ENCODE measurements around the gene PHC2. TPM values are rescaled to one million over a fixed set of nuclear protein-coding genes. Genes with fewer than 3 reads are reported as not detected.

The PHC2 gene
- total and polyA plus RNA-seq, 2 of the 13 experiments (the other 11 are each of a cell fraction or from before 2014, with no cell fraction given): 52.5 to 84.9 TPM

- TF ChIP-seq ZNF354B (CRISPR knock-in tag; IDR thresholded peaks at IDR 0.05): 0 out of 2 replicates have a peak, but pooled peaks have one; percentile 65
- TF ChIP-seq FOXO1 (CRISPR knock-in tag; IDR thresholded peaks at IDR 0.05): 0 out of 2 replicates have a peak, but pooled peaks have one; percentile 31
- no peak for TF ChIP-seq ZNF160 (CRISPR knock-in tag; IDR thresholded peaks at IDR 0.05)
- TF ChIP-seq ZNF30 (CRISPR knock-in tag; IDR thresholded peaks at IDR 0.05): peak; percentile 86
- TF ChIP-seq, protein P1, sequence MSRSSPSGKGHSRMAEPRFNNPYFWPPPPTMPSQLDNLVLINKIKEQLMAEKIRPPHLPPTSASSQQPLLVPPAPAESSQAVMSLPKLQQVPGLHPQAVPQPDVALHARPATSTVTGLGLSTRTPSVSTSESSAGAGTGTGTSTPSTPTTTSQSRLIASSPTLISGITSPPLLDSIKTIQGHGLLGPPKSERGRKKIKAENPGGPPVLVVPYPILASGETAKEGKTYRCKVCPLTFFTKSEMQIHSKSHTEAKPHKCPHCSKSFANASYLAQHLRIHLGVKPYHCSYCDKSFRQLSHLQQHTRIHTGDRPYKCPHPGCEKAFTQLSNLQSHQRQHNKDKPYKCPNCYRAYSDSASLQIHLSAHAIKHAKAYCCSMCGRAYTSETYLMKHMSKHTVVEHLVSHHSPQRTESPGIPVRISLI (CRISPR knock-in tag; IDR thresholded peaks at IDR 0.05; ENCODE audit: borderline replicate concordance): no peak
- no peak for TF ChIP-seq MTF1 (CRISPR knock-in tag; IDR thresholded peaks at IDR 0.05)
- TF ChIP-seq PAF1 (CRISPR knock-in tag; IDR thresholded peaks at IDR 0.05): no peak
- no peak for TF ChIP-seq LCORL (IDR thresholded peaks at IDR 0.05)
- peak; percentile 73 for TF ChIP-seq LCORL (CRISPR knock-in tag; IDR thresholded peaks at IDR 0.05)
- TF ChIP-seq ZNF883 (CRISPR knock-in tag; IDR thresholded peaks at IDR 0.05; ENCODE audit: not compliant biosample characterization): peak; percentile 89
- TF ChIP-seq CBX1 (IDR thresholded peaks at IDR 0.05; ENCODE audit: low read depth): no peak
- no peak for TF ChIP-seq ZSCAN30 (CRISPR knock-in tag; IDR thresholded peaks at IDR 0.05)
- TF ChIP-seq ZNF878 (CRISPR knock-in tag; IDR thresholded peaks at IDR 0.05): no peak
- TF ChIP-seq ZNF773 (CRISPR knock-in tag; IDR thresholded peaks at IDR 0.05; ENCODE audit: borderline replicate concordance): no peak
- TF ChIP-seq ZNF740 (CRISPR knock-in tag; IDR thresholded peaks at IDR 0.05): no peak
- TF ChIP-seq ZFP90 (CRISPR knock-in tag; IDR thresholded peaks at IDR 0.05; ENCODE audit: borderline replicate concordance): peak; percentile 73
- TF ChIP-seq RFXANK (CRISPR knock-in tag; IDR thresholded peaks at IDR 0.05): peak; percentile 26; the same call in 1 of the 2 replicates
- no peak for TF ChIP-seq PHB2 (IDR thresholded peaks at IDR 0.05; ENCODE audit: partially characterized antibody)
- TF ChIP-seq, protein P2, sequence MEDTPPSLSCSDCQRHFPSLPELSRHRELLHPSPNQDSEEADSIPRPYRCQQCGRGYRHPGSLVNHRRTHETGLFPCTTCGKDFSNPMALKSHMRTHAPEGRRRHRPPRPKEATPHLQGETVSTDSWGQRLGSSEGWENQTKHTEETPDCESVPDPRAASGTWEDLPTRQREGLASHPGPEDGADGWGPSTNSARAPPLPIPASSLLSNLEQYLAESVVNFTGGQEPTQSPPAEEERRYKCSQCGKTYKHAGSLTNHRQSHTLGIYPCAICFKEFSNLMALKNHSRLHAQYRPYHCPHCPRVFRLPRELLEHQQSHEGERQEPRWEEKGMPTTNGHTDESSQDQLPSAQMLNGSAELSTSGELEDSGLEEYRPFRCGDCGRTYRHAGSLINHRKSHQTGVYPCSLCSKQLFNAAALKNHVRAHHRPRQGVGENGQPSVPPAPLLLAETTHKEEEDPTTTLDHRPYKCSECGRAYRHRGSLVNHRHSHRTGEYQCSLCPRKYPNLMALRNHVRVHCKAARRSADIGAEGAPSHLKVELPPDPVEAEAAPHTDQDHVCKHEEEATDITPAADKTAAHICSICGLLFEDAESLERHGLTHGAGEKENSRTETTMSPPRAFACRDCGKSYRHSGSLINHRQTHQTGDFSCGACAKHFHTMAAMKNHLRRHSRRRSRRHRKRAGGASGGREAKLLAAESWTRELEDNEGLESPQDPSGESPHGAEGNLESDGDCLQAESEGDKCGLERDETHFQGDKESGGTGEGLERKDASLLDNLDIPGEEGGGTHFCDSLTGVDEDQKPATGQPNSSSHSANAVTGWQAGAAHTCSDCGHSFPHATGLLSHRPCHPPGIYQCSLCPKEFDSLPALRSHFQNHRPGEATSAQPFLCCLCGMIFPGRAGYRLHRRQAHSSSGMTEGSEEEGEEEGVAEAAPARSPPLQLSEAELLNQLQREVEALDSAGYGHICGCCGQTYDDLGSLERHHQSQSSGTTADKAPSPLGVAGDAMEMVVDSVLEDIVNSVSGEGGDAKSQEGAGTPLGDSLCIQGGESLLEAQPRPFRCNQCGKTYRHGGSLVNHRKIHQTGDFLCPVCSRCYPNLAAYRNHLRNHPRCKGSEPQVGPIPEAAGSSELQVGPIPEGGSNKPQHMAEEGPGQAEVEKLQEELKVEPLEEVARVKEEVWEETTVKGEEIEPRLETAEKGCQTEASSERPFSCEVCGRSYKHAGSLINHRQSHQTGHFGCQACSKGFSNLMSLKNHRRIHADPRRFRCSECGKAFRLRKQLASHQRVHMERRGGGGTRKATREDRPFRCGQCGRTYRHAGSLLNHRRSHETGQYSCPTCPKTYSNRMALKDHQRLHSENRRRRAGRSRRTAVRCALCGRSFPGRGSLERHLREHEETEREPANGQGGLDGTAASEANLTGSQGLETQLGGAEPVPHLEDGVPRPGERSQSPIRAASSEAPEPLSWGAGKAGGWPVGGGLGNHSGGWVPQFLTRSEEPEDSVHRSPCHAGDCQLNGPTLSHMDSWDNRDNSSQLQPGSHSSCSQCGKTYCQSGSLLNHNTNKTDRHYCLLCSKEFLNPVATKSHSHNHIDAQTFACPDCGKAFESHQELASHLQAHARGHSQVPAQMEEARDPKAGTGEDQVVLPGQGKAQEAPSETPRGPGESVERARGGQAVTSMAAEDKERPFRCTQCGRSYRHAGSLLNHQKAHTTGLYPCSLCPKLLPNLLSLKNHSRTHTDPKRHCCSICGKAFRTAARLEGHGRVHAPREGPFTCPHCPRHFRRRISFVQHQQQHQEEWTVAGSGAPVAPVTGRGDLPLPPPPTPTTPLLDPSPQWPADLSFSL (CRISPR knock-in tag; IDR thresholded peaks at IDR 0.05): 0 out of 2 replicates have a peak, but pooled peaks have one; percentile 28
- no peak; the same call in 1 of the 2 replicates for TF ChIP-seq SPEN (CRISPR knock-in tag; IDR thresholded peaks at IDR 0.05; ENCODE audit: low read depth)
- TF ChIP-seq KDM5B (CRISPR knock-in tag; IDR thresholded peaks at IDR 0.05; ENCODE audit: borderline replicate concordance): peak; percentile 90
Observed at GRCh38 chr1:33349778-33350610, 80.9 kb downstream of the PHC2 start (continued).

Measured in HepG2 (cell line).